Islet precursor cell (in vitro differentiated cells): ENCODE results near the gene DCK.

Source experiments
- DNase-seq: peaks from one replicate; pipeline ENCODE4 v3.0.0-alpha.2; 2018

DCK gene

GRCh38 chr4:71065991-71066510 is 72.6 kb downstream of the DCK start:
- no peak for DNase-seq

GRCh38 chr4:71066737-71067716 is 73.6 kb downstream of the DCK start:
- no peak for DNase-seq

GRCh38 chr4:71069063-71069462 is 75.6 kb downstream of the DCK start:
- DNase-seq, result no peak

- DNase-seq, result no peak
Observed at GRCh38 chr4:71070015-71070414, 76.6 kb downstream of the DCK start.

- DNase-seq, result no peak
Observed at GRCh38 chr4:71074452-71075299, 81.2 kb downstream of the DCK start.
